GM12873 (cell line): Measurements from ENCODE around the gene KLF5.

Experiments
- TF ChIP-seq, protein P1 (sequence below): IDR thresholded peaks from 2 replicates; pipeline ENCODE4 v1.5.1; 2012; ENCODE audit warnings: low read depth, mild to moderate bottlenecking, moderate library complexity, low read length, control low read depth; ENCODE audit not compliant: insufficient read depth; ENCODE audit errors: missing control alignments

The KLF5 gene

DNA sequence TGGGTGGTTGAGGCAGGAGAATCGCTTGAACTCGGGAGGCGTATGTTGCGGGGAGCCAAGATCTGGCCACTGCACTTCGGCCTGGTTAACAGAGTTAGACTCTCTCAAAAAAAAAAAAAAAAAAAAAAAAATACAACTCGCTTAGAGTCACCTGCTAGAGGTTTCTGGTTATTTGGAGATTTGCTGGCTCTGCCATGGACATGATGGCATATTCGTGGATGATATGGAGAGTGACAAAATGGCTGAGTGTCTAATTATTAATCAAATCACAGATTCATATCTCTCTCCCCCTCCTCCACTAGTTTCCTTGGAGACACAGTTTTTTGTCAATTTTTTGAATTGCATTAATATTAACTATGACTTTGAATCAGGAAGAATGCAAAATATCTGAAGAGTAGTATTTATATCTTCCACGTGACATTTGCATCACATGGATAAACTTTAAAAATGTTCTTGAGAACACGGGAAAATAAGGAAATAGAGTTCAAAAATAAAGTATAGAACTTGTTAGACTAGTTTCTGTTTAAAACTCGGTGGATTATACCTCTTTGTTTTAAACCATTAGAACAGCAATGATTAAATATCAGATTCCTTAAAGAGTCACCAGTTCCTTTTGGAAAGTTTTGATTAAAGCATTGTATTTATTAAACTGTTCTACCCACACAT, 47.8 kb downstream of the KLF5 start:
- TF ChIP-seq, protein P1, sequence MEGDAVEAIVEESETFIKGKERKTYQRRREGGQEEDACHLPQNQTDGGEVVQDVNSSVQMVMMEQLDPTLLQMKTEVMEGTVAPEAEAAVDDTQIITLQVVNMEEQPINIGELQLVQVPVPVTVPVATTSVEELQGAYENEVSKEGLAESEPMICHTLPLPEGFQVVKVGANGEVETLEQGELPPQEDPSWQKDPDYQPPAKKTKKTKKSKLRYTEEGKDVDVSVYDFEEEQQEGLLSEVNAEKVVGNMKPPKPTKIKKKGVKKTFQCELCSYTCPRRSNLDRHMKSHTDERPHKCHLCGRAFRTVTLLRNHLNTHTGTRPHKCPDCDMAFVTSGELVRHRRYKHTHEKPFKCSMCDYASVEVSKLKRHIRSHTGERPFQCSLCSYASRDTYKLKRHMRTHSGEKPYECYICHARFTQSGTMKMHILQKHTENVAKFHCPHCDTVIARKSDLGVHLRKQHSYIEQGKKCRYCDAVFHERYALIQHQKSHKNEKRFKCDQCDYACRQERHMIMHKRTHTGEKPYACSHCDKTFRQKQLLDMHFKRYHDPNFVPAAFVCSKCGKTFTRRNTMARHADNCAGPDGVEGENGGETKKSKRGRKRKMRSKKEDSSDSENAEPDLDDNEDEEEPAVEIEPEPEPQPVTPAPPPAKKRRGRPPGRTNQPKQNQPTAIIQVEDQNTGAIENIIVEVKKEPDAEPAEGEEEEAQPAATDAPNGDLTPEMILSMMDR, result no peak

DNA sequence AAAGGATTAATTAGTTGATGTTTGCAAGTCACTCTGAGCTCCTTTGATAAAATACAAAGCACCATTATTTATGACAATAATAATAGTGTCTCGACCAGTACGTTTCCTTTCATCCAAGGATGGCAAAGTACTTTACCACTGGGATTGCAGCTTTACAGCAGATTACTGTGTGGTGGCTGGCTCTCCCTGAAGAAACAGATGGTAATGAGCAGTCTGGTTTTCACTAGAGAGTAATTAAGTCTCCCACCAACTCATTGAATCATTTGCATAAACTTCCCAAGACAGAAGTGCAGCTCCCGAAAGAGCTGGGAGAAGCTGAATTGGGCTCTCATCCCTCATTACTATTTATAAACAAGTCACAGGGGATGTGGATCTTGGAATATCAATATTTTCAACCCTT, 48.7 kb downstream of the KLF5 start:
- TF ChIP-seq, protein P1, result no peak

DNA sequence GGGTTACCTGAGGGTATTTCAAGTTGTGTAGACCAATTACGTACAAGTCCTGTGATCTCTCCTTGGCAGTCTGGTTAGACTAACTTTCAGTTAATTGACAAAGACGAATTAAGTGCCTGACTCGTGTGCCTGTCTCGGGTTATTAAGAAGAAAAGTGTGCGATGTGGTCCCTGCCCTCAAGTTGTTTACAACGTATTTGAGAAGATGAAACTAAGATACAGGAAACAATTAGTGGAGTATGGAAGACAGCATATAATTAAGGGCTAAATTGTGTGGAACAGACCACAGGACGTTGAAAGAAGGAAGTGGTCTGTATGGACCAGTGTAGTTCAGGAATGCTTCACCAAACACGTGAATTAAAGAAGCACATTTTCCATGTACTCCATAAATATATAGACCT, 49.2 kb downstream of the KLF5 start:
- TF ChIP-seq, protein P1, result no peak

DNA sequence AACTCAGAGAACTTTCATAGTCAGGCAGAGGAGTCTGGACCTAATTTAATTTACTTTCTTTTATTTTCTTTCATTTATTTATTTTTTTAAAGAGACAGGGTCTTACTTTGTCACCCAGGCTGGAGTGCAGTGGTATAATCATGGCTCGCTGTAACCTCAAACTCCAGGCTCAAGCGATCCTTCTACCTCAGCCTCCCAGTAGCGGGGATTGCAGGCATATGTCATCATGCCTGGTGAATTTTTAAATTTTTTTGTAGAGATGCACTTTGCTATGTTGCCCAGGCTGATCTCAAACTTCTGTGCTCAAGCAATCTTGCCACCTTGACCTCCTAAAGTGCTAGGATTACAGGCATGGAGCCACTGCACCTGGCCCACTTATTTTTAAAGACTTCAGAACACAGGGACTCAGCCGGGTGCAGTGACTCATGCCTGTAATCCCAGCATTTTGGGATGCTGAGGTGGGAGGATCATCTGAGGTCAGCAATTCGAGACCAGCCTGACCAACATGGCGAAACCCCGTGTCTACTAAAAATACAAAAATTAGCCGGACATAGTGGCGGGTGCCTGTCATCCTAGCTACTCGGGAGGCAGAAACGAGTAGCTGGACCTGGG, 50.6 kb downstream of the KLF5 start:
- TF ChIP-seq, protein P1, result no peak

DNA sequence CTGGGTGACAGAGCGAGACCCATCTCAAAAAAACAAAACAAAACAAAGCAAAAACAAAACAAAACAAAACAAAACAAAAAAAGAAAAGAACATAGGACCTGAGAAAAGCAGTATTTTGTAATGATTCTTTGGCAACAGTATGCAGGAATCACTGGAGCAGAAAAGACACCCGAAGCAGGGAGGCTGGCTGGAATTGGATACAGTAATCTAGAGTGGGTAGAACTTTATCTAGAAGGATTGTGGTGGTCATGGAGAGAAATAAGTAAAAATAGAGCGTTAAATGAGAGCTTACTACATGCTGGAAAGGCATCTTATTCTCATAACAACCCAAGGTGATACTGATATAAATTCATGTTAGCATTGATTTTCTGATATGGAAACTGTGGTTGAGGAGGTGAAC, 51.2 kb downstream of the KLF5 start:
- TF ChIP-seq, protein P1, result no peak

DNA sequence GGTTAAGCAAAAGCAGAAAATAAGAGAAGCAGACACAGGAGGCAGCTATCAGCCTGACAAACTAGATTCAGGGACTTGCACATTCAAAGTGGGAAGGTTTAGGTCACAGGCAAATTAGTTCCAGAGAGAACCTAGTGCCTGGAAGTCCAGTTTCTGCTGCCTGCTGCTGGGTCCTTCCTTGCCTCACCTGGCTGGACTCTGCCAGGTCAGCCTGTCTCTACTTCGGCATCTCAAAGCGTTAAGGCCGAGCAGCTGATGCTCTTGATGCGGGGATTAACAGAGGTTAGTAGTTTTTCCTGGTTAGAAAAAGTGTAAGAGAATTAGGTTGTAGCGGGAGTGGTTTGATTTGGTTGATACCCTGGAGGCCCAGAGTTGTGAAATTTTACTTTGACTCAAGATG, 52.0 kb downstream of the KLF5 start:
- TF ChIP-seq, protein P1, result no peak

DNA sequence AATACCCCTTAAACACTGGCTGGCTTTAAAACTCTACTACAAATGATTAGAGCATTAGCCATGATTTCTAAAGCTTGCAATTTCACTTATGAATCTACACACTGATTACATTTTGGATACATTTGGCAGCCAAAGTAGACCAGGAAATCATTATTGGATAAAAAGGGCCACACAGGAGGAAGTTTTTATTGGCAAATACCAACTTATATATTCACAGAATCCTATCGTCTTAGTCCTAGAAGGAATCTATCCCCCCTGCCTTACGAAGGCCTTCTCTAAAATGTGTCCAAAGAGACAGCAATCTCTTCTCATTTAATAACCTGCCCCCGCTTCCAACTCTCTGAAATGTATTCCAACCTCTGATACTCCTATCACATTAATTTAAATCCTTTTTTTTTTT, 52.5 kb downstream of the KLF5 start:
- TF ChIP-seq, protein P1, result no peak
